ENCODE measurements around the gene APOBR.

- TF ChIP-seq CTCF (IDR thresholded peaks at IDR 0.05; ENCODE audit: insufficient read depth, low read length) = no peak
- no peak for TF ChIP-seq POLR2AphosphoS5 (IDR thresholded peaks at IDR 0.05; ENCODE audit: low read depth)
- TF ChIP-seq, protein P1, sequence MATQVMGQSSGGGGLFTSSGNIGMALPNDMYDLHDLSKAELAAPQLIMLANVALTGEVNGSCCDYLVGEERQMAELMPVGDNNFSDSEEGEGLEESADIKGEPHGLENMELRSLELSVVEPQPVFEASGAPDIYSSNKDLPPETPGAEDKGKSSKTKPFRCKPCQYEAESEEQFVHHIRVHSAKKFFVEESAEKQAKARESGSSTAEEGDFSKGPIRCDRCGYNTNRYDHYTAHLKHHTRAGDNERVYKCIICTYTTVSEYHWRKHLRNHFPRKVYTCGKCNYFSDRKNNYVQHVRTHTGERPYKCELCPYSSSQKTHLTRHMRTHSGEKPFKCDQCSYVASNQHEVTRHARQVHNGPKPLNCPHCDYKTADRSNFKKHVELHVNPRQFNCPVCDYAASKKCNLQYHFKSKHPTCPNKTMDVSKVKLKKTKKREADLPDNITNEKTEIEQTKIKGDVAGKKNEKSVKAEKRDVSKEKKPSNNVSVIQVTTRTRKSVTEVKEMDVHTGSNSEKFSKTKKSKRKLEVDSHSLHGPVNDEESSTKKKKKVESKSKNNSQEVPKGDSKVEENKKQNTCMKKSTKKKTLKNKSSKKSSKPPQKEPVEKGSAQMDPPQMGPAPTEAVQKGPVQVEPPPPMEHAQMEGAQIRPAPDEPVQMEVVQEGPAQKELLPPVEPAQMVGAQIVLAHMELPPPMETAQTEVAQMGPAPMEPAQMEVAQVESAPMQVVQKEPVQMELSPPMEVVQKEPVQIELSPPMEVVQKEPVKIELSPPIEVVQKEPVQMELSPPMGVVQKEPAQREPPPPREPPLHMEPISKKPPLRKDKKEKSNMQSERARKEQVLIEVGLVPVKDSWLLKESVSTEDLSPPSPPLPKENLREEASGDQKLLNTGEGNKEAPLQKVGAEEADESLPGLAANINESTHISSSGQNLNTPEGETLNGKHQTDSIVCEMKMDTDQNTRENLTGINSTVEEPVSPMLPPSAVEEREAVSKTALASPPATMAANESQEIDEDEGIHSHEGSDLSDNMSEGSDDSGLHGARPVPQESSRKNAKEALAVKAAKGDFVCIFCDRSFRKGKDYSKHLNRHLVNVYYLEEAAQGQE (IDR thresholded peaks at IDR 0.05; ENCODE audit: insufficient replicate concordance, low read depth) = no peak
- no peak for TF ChIP-seq SPI1 (IDR thresholded peaks at IDR 0.05; ENCODE audit: borderline replicate concordance, low read depth)
- no peak for TF ChIP-seq GABPA (IDR thresholded peaks at IDR 0.05; ENCODE audit: low read depth)
Observed at GRCh38 chr16:28513484-28514181, 19.2 kb downstream of the APOBR start.

Measured in HL-60 (cell line).